Heart left ventricle (tissue), 16 donors: ENCODE results near the gene NPY4R2. TPM values are rescaled to one million over a fixed set of nuclear protein-coding genes. Genes with fewer than 3 reads are reported as not detected.
A peak's percentile ranks its signal among the peaks of the same experiment; 100 is the strongest.
"Not testable (repeated sequence)": the region's sequence is repeated elsewhere in the genome, so short reads cannot be mapped to it uniquely, and the experiment has no call there.

ENCODE experiments used
- ATAC-seq, 4 donors: fragments of 200-7000 bp; cut with Tn5 transposase; one replicate each; pipeline ENCODE4 v1.9.1; 2020 to 2022; ENCODE audit warnings: moderate library complexity in 4 of 4, mild to moderate bottlenecking in 3 of 4, moderate number of reproducible peaks in 1 of 4
- DNase-seq, 5 donors: peaks; one replicate each; pipeline ENCODE4 v3.0.0-alpha.2; 2020
- H3K27ac ChIP-seq, 12 donors: fragments of 200-600 bp; sonication (generic) in 4 of 12; one replicate each; pipeline versions ENCODE4 v1.5.0 to v1.8.0; 2016 to 2022; ENCODE audit warnings: mild to moderate bottlenecking in 2 of 12
- H3K27me3 ChIP-seq, 9 donors: fragments of 200-600 bp; sonication (generic) in 2 of 9; one replicate each; pipeline versions ENCODE4 v1.5.1 to v1.8.0; 2016 to 2022; ENCODE audit warnings: mild to moderate bottlenecking in 3 of 9
- H3K36me3 ChIP-seq, 9 donors: fragments of 200-600 bp; sonication (generic) in 2 of 9; one replicate each; pipeline versions ENCODE4 v1.5.0 to v1.8.0; 2018 to 2022; ENCODE audit warnings: mild to moderate bottlenecking in 2 of 9
- H3K4me1 ChIP-seq, 12 donors: fragments of 200-600 bp; sonication (generic) in 4 of 12; one replicate each; pipeline versions ENCODE4 v1.5.0 to v1.8.0; 2016 to 2022; ENCODE audit warnings: mild to moderate bottlenecking in 3 of 12
- H3K4me3 ChIP-seq, 12 donors: fragments of 200-600 bp; sonication (generic) in 4 of 12; one replicate each; pipeline versions ENCODE4 v1.5.0 to v1.8.0; 2017 to 2022; ENCODE audit warnings: mild to moderate bottlenecking in 9 of 12, moderate library complexity in 4 of 12
- H3K9me3 ChIP-seq, 12 donors: fragments of 200-600 bp; sonication (generic) in 4 of 12; one replicate each; pipeline versions ENCODE4 v1.5.0 to v1.8.0; 2016 to 2022; ENCODE audit warnings: mild to moderate bottlenecking in 1 of 12
- WGBS, 4 donors: extraction: QIAGEN DNeasy Blood & Tissue Kit in 2 of 4; methylation state at CpG; one replicate each; pipeline versions ENCODE4 v1.1.5 to v1.1.7; 2013 to 2018; 5-methylcytosine and 5-hydroxymethylcytosine counted together
- intact Hi-C, 10 donors: fragments of 100-400 bp; cut with DNase I; formaldehyde crosslinking; loops; one replicate each; pipeline versions ENCODE4 v1.11.1 to v1.14.2; 2022
- polyA plus RNA-seq, 2 donors: library from polyadenylated mRNA; stranded (reverse); fragments of 200-250 nt; gene quantifications; one replicate each; pipeline ENCODE4 v1.2.3, GENCODE V29; 2013
- total RNA-seq, 9 donors: library from RNA; depleted of rRNA in 2 of 9; stranded (reverse); fragments of >200 nt in 2 of 9; fragmentation: NEBNext Ultra II Directional in 3 of 9; extraction: Animal tissue kit (Norgen Biotek cat#: 25700) in 3 of 9; gene quantifications; one replicate each; pipeline versions ENCODE4 v1.1.0 to v1.2.4, GENCODE V29; 2016 to 2023
- TF ChIP-seq, protein P1 (sequence below), 12 donors: fragments of 200-600 bp; sonication (generic) in 4 of 12; IDR thresholded peaks; one replicate each; pipeline versions ENCODE4 v1.5.0 to v1.8.0; 2018 to 2022; ENCODE audit warnings: antibody characterized with exemption in 12 of 12, mild to moderate bottlenecking in 5 of 12
- donor health status: ischemic (EF 13 %, LVEDD 7.1; RV severe dilation, severe dysfunction).
- donor health status: healthy with polysubstance abuse.
- donor health status: DM: no; HTN: yes; CAD: no.
- donor health status: DM: no; HTN: no; CAD: no.
- donor health status: ischemic (EF 25% LVEDD 6.9; RV normal size, moderate dysfunction).
- donor health status: ischemic (EF 25% LVEDD 5.7; RV mildly dilated, moderate dysfunction).
- donor health status: healthy.
- donor health status: DM: yes; HTN: yes; CAD: no.
- donor health status: ischemic (EF 35%, LVEDD 5.7; RV mildly dilated, moderate dysfunction).
- donor health status: nonischemic (EF 11% LVEDD 7.7; RV severe dilation, severe dysfunction).
- donor health status: DM: yes; HTN: yes; CAD: no.
- donor health status: PGD.
- donor health status: ischemic (EF 29% LVEDD 5.4; RV normal size, mild dysfunction).
- donor health status: nonischemic (EF 23%, LVEDD 6.1; RV moderate dilation, normal function).

The NPY4R2 gene
- total and polyA plus RNA-seq, 11 donors = not detected

GRCh38 chr10:47897813-47898212 lies 20.6 kb upstream of the NPY4R2 start:
- H3K4me3 ChIP-seq, ATAC-seq, H3K9me3 ChIP-seq, DNase-seq, H3K36me3 ChIP-seq, H3K27me3 ChIP-seq, H3K4me1 ChIP-seq, intact Hi-C loops, H3K27ac ChIP-seq: not testable (repeated sequence)
- no CpG with 5 or more reads among the region's 2 CpGs for WGBS, 4 donors

- intact Hi-C loops, H3K4me1 ChIP-seq, ATAC-seq, H3K27me3 ChIP-seq, H3K36me3 ChIP-seq, H3K27ac ChIP-seq, H3K4me3 ChIP-seq, H3K9me3 ChIP-seq, DNase-seq: not testable (repeated sequence)
- 57 to 90% methylated on average over 1 of the region's 1 CpG; no CpG with 5 or more reads in 2 of the 4 donors for WGBS, 4 donors
Measured at GRCh38 chr10:47909333-47909732, 9.1 kb upstream of the NPY4R2 start.

DNA sequence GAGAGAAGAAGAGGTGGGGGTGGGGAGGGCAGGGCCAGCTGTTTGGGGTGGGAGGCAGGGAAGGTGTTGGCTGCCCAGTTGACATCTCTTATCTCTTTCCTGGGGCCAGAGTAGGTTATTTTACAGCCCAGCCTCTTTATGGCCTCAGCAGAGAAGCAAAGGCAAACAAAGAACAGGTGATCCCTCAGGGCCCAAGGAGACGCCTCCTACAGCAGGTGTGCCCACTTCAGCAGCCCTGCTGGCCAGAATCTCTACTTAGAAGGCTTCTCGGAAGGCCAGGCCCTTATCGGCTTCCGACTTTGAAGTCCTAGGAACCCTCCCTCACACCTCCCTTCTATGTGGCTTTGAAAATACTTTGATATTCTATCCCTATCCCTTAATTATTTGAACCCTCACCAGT lies 8.0 kb upstream of the NPY4R2 start:
- H3K4me1 ChIP-seq, H3K4me3 ChIP-seq, DNase-seq, H3K9me3 ChIP-seq, H3K27ac ChIP-seq, intact Hi-C loops, H3K27me3 ChIP-seq, ATAC-seq, H3K36me3 ChIP-seq: not testable (repeated sequence)
- 57% methylated on average over 4 of the region's 4 CpGs; no CpG with 5 or more reads in 3 of the 4 donors for WGBS, 4 donors

DNA sequence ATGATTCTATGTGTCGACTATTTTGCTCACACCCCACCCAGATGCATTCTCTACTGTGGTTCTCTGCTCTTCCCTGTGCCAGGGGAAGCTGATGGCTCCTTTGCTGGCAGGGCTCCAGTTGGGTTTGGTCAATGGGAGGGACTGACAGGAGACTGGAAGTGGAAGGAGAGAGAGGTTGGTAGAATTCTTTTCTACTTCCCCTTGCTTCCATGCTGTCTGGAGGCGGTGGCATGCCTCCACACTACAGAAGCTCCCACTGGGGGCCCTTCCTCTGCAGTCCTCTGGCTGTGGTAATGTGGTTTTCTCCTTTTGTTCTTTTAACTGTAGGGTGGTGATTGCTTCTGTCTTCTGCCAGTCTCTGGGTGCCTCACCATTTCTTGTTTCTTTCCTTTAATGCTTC lies 4.4 kb upstream of the NPY4R2 start:
- H3K27me3 ChIP-seq, intact Hi-C loops, ATAC-seq, H3K4me3 ChIP-seq, H3K36me3 ChIP-seq, DNase-seq, H3K9me3 ChIP-seq, H3K4me1 ChIP-seq, H3K27ac ChIP-seq: not testable (repeated sequence)
- WGBS, 4 donors = no CpG with 5 or more reads among the region's 2 CpGs

DNA sequence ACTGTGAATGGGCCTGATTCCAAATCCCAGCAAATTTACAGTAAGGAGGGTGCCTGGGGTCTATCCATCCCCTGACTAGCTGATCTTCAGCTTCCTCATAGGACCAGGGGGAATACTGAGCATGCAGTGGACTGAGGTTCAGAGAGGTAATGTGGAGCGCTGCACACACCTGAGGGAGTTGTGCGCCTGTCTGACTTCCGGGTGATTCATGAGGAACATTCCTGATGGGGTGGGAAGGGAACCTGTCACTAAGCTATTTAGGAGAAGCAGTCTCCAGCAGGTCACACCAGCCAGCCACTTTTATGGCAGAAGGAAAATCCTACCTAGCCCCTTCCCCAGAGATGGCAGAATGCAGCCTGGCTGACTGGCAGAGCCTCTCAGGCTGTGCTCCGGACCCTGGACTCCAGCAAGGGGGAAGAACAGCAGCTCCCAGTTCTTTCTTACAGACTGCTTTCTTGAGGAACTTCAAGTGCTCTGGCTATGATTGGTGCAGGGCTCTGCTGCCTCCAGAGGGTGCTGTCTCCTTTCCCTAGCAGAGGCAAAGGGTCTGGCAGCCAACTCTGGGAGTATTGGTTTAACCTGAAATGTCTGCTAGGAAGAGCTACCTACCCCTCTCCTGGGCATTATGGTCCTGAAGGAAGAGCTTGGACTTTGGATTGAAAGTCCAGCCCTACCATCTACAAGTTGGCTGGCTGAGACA lies 2.5 kb upstream of the NPY4R2 start:
- H3K27ac ChIP-seq, DNase-seq, H3K9me3 ChIP-seq, H3K36me3 ChIP-seq, H3K4me1 ChIP-seq, H3K27me3 ChIP-seq, H3K4me3 ChIP-seq, intact Hi-C loops: not testable (repeated sequence)
- TF ChIP-seq, protein P1, sequence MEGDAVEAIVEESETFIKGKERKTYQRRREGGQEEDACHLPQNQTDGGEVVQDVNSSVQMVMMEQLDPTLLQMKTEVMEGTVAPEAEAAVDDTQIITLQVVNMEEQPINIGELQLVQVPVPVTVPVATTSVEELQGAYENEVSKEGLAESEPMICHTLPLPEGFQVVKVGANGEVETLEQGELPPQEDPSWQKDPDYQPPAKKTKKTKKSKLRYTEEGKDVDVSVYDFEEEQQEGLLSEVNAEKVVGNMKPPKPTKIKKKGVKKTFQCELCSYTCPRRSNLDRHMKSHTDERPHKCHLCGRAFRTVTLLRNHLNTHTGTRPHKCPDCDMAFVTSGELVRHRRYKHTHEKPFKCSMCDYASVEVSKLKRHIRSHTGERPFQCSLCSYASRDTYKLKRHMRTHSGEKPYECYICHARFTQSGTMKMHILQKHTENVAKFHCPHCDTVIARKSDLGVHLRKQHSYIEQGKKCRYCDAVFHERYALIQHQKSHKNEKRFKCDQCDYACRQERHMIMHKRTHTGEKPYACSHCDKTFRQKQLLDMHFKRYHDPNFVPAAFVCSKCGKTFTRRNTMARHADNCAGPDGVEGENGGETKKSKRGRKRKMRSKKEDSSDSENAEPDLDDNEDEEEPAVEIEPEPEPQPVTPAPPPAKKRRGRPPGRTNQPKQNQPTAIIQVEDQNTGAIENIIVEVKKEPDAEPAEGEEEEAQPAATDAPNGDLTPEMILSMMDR (IDR thresholded peaks at IDR 0.05) = peak in 2 of 12 donors; percentile 26 to 33
- peak in 3 of 4 donors; percentile 31 to 57 (median 45) for ATAC-seq
- 17 to 55% methylated on average over 1 of the region's 4 CpGs; no CpG with 5 or more reads in 2 of the 4 donors for WGBS, 4 donors

GRCh38 chr10:47920610-47921009 lies 2.1 kb downstream of the NPY4R2 start:
- H3K4me1 ChIP-seq, H3K36me3 ChIP-seq, H3K9me3 ChIP-seq, DNase-seq, intact Hi-C loops, H3K27me3 ChIP-seq, H3K4me3 ChIP-seq, H3K27ac ChIP-seq, ATAC-seq: not testable (repeated sequence)
- WGBS, 4 donors = 74 to 88% (median 83%) methylated on average over 1 of the region's 2 CpGs; no CpG with 5 or more reads in 1 of the 4 donors

DNA sequence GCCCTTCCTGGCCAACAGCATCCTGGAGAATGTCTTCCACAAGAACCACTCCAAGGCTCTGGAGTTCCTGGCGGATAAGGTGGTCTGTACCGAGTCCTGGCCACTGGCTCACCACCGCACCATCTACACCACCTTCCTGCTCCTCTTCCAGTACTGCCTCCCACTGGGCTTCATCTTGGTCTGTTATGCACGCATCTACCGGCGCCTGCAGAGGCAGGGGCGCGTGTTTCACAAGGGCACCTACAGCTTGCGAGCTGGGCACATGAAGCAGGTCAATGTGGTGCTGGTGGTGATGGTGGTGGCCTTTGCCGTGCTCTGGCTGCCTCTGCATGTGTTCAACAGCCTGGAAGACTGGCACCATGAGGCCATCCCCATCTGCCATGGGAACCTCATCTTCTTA lies 4.0 kb downstream of the NPY4R2 start:
- intact Hi-C loops, H3K36me3 ChIP-seq, H3K9me3 ChIP-seq, H3K4me3 ChIP-seq, H3K27ac ChIP-seq, H3K4me1 ChIP-seq, DNase-seq, H3K27me3 ChIP-seq: not testable (repeated sequence)
- ATAC-seq = peak in 1 of 4 donors; percentile 23
- 91 to 95% methylated on average over 6 to 7 of the region's 10 CpGs; no CpG with 5 or more reads in 2 of the 4 donors for WGBS, 4 donors

DNA sequence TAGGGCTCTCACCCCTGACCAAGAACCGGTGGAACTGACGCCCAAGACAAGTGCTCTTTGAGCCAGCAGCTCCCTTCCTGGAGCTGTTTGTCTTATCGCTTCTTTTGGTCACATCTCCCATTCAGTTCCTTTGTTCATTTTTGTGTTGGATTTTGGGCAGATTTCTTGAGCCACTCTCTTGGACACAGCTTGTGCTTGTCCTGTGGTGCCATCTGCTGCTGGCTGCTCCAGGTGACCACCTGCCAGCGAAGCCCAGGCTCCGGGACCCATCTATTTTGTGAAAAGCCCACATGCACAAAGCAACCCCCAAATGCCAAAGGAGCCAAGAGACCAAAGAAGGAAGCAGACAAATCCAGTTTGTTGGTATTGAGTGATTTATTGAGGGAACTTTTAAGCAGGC lies 6.2 kb downstream of the NPY4R2 start:
- not testable (repeated sequence) for H3K4me3 ChIP-seq, ATAC-seq

DNA sequence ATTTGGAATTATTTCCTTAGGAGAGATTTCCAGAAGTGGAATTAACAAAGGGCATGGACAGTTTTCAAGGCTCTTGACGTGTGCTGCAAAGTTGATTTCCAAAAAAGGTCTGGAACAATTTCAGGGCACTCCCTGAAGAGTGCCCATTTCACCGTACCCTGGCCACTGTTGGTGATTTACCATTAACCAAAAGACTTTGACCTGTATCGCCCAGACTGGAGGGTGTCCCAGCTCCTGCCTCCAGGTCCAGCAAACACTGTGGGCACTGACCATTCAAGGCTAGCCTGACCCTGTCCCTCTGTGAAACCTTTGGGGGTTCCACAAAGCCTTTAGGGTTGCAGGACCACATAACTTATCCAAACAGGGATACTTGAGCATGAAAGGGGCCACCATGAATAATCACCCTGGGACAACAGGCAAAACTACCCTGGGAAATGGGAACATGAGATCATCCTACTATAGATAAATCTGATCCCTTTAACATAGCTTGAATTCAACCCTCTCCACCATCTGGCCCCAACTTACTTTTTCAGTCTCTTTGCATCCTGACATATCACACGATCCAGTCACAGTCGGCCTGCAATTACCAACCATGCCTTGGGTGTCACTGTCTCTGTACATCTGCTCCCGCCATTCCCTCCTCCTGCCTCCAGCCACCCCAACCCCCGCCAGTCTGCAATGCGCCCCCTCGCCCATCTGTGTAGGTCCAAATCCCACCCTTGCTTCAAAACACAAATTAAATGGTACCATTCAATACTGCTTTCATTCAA lies 8.9 kb downstream of the NPY4R2 start:
- H3K27ac ChIP-seq, H3K4me3 ChIP-seq, ATAC-seq, intact Hi-C loops, H3K9me3 ChIP-seq, H3K27me3 ChIP-seq, DNase-seq, H3K36me3 ChIP-seq, H3K4me1 ChIP-seq: not testable (repeated sequence)
- WGBS, 4 donors = no CpG with 5 or more reads among the region's 9 CpGs

More for the DNA sequence above, 6.2 kb downstream of the NPY4R2 start:
- H3K27me3 ChIP-seq, H3K9me3 ChIP-seq, H3K4me1 ChIP-seq, DNase-seq, H3K36me3 ChIP-seq, H3K27ac ChIP-seq, intact Hi-C loops: not testable (repeated sequence)
- 92 to 100% (median 97%) methylated on average over 1 to 3 of the region's 5 CpGs for WGBS, 4 donors

- H3K27ac ChIP-seq, H3K27me3 ChIP-seq, H3K4me1 ChIP-seq, H3K9me3 ChIP-seq, intact Hi-C loops, ATAC-seq, DNase-seq, H3K36me3 ChIP-seq, H3K4me3 ChIP-seq: not testable (repeated sequence)
- no CpG with 5 or more reads among the region's 2 CpGs for WGBS, 4 donors
Measured at GRCh38 chr10:47928225-47928624, 9.8 kb downstream of the NPY4R2 start.
